ENCODE measurements around the gene MAP2. TPM values are rescaled to one million over a fixed set of nuclear protein-coding genes. Genes with fewer than 3 reads are reported as not detected.

The MAP2 gene
- total RNA-seq, 1 donor from 2014 or later: 57.6 TPM

DNA sequence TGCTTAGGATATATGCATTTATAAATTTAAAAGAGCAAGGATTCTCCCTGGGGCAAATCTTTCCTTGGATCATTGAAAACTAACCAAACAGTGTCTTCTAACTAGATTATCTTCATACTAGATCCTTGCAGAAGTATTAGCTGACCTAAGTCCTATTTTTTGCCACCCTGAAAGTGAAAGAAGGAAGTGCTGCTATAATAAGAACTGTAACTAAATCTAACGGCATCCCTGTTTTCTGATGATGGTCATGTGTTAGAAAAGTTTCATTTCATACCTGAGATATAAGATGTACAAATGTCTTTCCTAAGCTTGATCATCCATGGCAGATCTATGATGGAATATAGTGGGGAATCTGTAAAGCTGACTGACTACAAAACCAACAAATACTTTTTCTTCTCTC, 102.7 kb downstream of the MAP2 start:
- Histone ChIP-seq H3K27ac (peak overlapping the region; percentile 82 to 84), H3K36me3 (no peaks in the 10 kb centered on the region), H3K4me1 (peaks cover 0 to 34% of the 10 kb centered on the region in 2 donors), H3K4me3 (peak overlapping the region; percentile 31 to 47), H3K9me3 (no peaks in the 10 kb centered on the region), H3K27me3 (no peaks in the 10 kb centered on the region)
- DNase-seq (ENCODE audit: low spot score in 2 of 2): no peak
- intact Hi-C loops (cut with DNase I): loop anchor here (1.0 to 10.0 kb wide), 3 partner anchors 58 to 648 kb away; partner anchors contain the start of genes KANSL1L and MAP2
- TF ChIP-seq, protein P1, sequence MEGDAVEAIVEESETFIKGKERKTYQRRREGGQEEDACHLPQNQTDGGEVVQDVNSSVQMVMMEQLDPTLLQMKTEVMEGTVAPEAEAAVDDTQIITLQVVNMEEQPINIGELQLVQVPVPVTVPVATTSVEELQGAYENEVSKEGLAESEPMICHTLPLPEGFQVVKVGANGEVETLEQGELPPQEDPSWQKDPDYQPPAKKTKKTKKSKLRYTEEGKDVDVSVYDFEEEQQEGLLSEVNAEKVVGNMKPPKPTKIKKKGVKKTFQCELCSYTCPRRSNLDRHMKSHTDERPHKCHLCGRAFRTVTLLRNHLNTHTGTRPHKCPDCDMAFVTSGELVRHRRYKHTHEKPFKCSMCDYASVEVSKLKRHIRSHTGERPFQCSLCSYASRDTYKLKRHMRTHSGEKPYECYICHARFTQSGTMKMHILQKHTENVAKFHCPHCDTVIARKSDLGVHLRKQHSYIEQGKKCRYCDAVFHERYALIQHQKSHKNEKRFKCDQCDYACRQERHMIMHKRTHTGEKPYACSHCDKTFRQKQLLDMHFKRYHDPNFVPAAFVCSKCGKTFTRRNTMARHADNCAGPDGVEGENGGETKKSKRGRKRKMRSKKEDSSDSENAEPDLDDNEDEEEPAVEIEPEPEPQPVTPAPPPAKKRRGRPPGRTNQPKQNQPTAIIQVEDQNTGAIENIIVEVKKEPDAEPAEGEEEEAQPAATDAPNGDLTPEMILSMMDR (IDR thresholded peaks at IDR 0.05): no peak

DNA sequence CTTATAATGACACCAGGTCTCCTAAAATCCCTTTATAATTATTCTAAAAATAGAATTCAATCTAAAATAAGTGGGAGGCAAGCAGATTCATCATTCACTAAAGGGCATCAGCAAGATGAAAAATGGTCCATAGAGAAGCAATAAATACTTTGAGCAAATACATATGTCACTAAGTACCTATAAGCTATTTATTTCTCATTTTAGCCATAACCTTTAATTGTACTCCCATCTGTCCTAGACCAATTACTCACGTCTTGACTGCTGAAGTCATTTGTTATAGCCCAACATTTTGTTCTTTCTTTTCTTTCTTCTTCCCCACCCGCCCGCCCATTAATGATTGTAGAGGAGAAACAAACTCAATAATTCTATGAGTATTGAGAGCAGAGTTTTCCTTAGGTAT, 105.7 kb downstream of the MAP2 start:
- no peak overlapping the region for H3K27ac ChIP-seq
- intact Hi-C loops (cut with DNase I): loop anchor here (10.0 kb wide), 1 partner anchor 645 kb away; the partner anchor contains the start of gene KANSL1L
- H3K4me3 ChIP-seq: no peak overlapping the region
- no peaks in the 10 kb centered on the region for H3K9me3 ChIP-seq
- H3K36me3 ChIP-seq: no peaks in the 10 kb centered on the region
- H3K4me1 ChIP-seq: peaks cover 0 to 27% of the 10 kb centered on the region in 2 donors
- TF ChIP-seq, protein P1 (IDR thresholded peaks at IDR 0.05): no peak
- H3K27me3 ChIP-seq: no peaks in the 10 kb centered on the region
- DNase-seq (ENCODE audit: low spot score in 2 of 2): no peak

DNA sequence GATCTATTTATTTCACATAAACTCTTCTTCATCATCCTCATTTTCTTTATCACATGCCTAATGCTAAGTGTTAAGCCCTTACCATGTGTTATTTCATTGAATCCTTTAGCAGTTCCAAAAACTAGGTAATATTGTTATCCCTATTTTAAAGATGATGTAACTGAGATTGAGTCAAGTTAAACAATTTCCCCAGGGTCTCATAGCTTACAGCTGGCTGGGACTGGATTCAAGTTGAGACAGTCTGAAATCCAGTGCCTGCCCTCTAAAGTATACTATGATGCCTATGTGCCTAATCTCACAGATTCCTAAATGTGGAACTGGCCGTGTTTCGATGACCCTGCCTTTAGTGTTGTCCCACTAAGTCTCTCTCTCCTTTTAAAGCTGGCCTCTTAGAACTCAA, 108.5 kb downstream of the MAP2 start:
- Histone ChIP-seq H3K27me3 (no peaks in the 10 kb centered on the region), H3K9me3 (no peaks in the 10 kb centered on the region), H3K4me1 (peaks cover 0 to 11% of the 10 kb centered on the region in 2 donors), H3K4me3 (no peak overlapping the region), H3K36me3 (no peaks in the 10 kb centered on the region), H3K27ac (no peak overlapping the region)
- intact Hi-C loops (cut with DNase I): loop anchor here (10.0 kb wide), 1 partner anchor 692 kb away; the partner anchor contains the start of gene ACADL
- no peak for DNase-seq (ENCODE audit: low spot score in 2 of 2)
- TF ChIP-seq, protein P1 (IDR thresholded peaks at IDR 0.05): no peak

DNA sequence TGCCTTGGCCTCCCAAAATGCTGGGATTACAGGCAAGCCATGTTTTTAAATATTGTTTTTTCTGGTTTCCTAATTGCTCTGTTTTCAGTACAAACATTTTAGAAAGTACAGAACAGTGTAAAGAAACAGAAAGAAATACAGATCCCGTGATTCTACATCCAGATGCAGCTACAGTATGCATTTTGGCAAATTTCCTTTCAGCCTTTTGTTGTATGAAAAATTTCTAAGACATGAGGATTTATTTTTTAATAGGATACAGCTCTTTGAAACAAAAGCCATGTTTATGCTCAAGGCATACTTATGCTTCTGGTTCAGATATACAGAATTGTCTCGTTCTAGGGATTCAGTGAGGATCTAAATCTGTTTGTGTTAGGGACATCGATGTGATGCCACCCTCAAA, 109.5 kb downstream of the MAP2 start:
- TF ChIP-seq, protein P1 (IDR thresholded peaks at IDR 0.05): no peak
- no peaks in the 10 kb centered on the region for H3K36me3 ChIP-seq
- DNase-seq (ENCODE audit: low spot score in 2 of 2): no peak
- no peaks in the 10 kb centered on the region for H3K27me3 ChIP-seq
- H3K4me1 ChIP-seq: peaks cover 0 to 5% of the 10 kb centered on the region in 2 donors
- H3K9me3 ChIP-seq: no peaks in the 10 kb centered on the region
- no peak overlapping the region for H3K27ac ChIP-seq
- intact Hi-C loops (cut with DNase I): loop anchor here (10.0 kb wide), 1 partner anchor 691 kb away; the partner anchor contains the start of gene ACADL
- no peak overlapping the region for H3K4me3 ChIP-seq

DNA sequence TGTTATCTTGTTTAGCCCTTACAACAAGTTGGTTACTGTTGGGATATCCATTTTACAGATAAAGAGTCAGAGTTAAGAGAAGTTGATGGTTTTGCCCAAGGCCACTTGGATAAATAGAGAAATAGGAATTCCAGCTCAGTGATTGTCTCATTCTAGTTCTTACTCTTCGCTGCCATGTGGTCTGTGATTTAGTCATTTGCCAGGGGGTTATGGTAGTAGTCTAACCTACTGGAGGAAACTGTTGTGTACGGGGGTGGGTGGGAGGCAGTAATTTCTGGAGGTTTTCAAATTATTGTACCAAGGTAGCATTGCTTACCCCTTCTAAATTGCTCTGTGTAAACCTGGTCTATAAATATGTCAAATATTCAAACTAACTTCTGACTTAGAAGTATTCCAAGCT, 110.4 kb downstream of the MAP2 start:
- intact Hi-C loops (cut with DNase I): loop anchor here (10.0 kb wide), 1 partner anchor 691 kb away; the partner anchor contains the start of gene ACADL
- H3K4me3 ChIP-seq: no peak overlapping the region
- H3K27me3 ChIP-seq: no peaks in the 10 kb centered on the region
- TF ChIP-seq, protein P1 (IDR thresholded peaks at IDR 0.05): no peak
- H3K27ac ChIP-seq: no peak overlapping the region
- no peak for DNase-seq (ENCODE audit: low spot score in 2 of 2)
- no peaks in the 10 kb centered on the region for H3K9me3 ChIP-seq
- H3K36me3 ChIP-seq: no peaks in the 10 kb centered on the region
- H3K4me1 ChIP-seq: peaks cover 0 to 5% of the 10 kb centered on the region in 2 donors

Measured in ascending aorta (tissue), 2 donors.